Right lung (tissue), 5 donors: Measurements from ENCODE around the gene ZNF765. TPM values are rescaled to one million over a fixed set of nuclear protein-coding genes. Genes with fewer than 3 reads are reported as not detected.
"Not testable (repeated sequence)": the region's sequence is repeated elsewhere in the genome, so short reads cannot be mapped to it uniquely, and the experiment has no call there.

Experiments
- DNase-seq, 2 donors: peaks; one replicate each; pipeline ENCODE4 v3.0.0-alpha.2; 2013
- polyA plus RNA-seq, 5 donors: library from polyadenylated mRNA; unstranded; fragments of 120-200 nt; gene quantifications; one replicate each; pipeline versions ENCODE4 v1.2.1 to v1.2.3, GENCODE V29; 2013; ENCODE audit warnings: inconsistent platforms in 1 of 5, low replicate concordance in 1 of 5; ENCODE audit not compliant: insufficient read length in 5 of 5, insufficient read depth in 1 of 5

Gene ZNF765
- polyA plus RNA-seq, 5 donors, result 8.2 to 18.2 (median 13.9) TPM

DNA sequence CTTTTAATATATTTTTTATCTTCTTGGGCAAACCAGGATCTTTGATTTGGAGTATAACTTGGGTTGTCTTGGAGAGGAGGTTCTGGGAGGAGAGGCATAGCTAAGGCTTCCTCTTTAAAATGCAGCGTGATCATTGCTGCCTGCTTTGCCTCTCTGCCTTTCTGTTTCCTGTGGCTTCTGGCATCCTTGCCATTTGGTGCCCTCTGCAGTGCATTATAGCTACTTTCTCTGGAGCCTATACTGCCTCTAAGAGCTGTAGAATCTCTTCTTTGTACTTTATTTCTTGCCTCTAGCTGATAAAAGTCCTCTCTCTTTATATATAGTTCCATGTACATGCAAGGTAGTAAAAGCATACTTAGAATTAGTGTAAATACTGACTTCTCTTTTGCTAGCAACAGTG is 79.9 kb downstream of the ZNF765 start:
- DNase-seq, result not testable (repeated sequence)

DNA sequence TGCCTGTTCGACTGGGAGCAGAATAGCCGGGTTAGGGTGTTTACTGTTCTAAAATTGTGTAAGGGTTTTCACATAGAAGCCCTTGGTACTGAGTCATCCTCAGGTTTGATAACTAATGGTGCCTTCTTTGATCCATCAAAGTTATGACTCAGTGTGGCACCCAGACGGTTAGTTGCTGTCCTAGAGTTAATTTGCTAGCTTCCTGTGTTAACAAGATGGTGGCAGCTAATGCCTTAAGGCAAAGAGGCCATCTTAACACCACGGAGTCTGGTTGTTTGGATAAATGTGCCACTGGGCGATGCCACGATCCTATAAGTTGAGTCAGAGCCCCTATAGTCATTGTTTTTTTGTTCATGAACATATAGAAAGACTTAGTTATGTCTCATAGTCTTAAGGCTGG is 80.5 kb downstream of the ZNF765 start:
- DNase-seq, result not testable (repeated sequence)

Other genes starting within 250 kb of the ZNF765 start
- gene ZNF347, start 236.1 kb upstream of the ZNF765 start, polyA plus RNA-seq, result 10 to 100 TPM in 4 of 5 donors, 1 to 10 TPM in 1; 9.2 to 16.5 (median 15.1) TPM
- 10 to 100 TPM in 4 of 5 donors, 1 to 10 TPM in 1; 7.0 to 14.5 (median 12.1) TPM for gene ZNF665, start 201.8 kb upstream of the ZNF765 start, polyA plus RNA-seq
- gene ZNF677, start 140.3 kb upstream of the ZNF765 start, polyA plus RNA-seq, result 10 to 100 TPM; 39.2 to 62.9 (median 53.2) TPM
- gene VN1R2, start 136.9 kb upstream of the ZNF765 start, polyA plus RNA-seq, result under 1 TPM in 2 of 5 donors, not detected in 3; 0.13 to 0.30 TPM
- gene VN1R4, start 127.4 kb upstream of the ZNF765 start, polyA plus RNA-seq, result not detected
- 10 to 100 TPM in 2 of 5 donors, 1 to 10 TPM in 3; 5.9 to 11.4 (median 8.9) TPM for gene ZNF845, start 61.4 kb upstream of the ZNF765 start, polyA plus RNA-seq
- 10 to 100 TPM; 10.1 to 19.3 (median 13.9) TPM for gene ZNF525, start 29.4 kb upstream of the ZNF765 start, polyA plus RNA-seq
- 10 to 100 TPM; 16.4 to 27.7 (median 22.3) TPM for gene ZNF761, start 36.8 kb downstream of the ZNF765 start, polyA plus RNA-seq
- 1 to 10 TPM; 4.0 to 7.8 (median 5.3) TPM for gene ZNF813, start 72.6 kb downstream of the ZNF765 start, polyA plus RNA-seq
- 10 to 100 TPM; 16.3 to 24.1 (median 19.6) TPM for gene ZNF331, start 143.0 kb downstream of the ZNF765 start, polyA plus RNA-seq
- gene DPRX, start 236.8 kb downstream of the ZNF765 start, polyA plus RNA-seq, result not detected